Right ventricle myocardium superior (tissue), 1 donor: Measurements from ENCODE around the gene FAM20C. TPM values are rescaled to one million over a fixed set of nuclear protein-coding genes. Genes with fewer than 3 reads are reported as not detected.

ENCODE experiments used
- ATAC-seq: fragments of 200-7000 bp; cut with Tn5 transposase; one replicate; pipeline ENCODE4 v1.9.1; 2020; ENCODE audit warnings: mild to moderate bottlenecking; ENCODE audit not compliant: poor library complexity
- DNase-seq: peaks from one replicate; pipeline ENCODE4 v3.0.0-alpha.2; 2020
- intact Hi-C: fragments of 100-400 bp; cut with DNase I; formaldehyde crosslinking; loops from one replicate; pipeline ENCODE4 v1.11.2; 2022
- total RNA-seq: library from RNA; stranded (reverse); fragmentation: NEBNext Ultra II Directional; extraction: Animal tissue kit (Norgen Biotek cat#: 25700); gene quantifications from one replicate; pipeline ENCODE4 v1.2.1, GENCODE V29; 2021
- donor health status: DM: no; HTN: yes; CAD: no; lungs with severe emphysema.

The FAM20C gene
- total RNA-seq, 1 donor from 2014 or later: 23.4 TPM

DNA sequence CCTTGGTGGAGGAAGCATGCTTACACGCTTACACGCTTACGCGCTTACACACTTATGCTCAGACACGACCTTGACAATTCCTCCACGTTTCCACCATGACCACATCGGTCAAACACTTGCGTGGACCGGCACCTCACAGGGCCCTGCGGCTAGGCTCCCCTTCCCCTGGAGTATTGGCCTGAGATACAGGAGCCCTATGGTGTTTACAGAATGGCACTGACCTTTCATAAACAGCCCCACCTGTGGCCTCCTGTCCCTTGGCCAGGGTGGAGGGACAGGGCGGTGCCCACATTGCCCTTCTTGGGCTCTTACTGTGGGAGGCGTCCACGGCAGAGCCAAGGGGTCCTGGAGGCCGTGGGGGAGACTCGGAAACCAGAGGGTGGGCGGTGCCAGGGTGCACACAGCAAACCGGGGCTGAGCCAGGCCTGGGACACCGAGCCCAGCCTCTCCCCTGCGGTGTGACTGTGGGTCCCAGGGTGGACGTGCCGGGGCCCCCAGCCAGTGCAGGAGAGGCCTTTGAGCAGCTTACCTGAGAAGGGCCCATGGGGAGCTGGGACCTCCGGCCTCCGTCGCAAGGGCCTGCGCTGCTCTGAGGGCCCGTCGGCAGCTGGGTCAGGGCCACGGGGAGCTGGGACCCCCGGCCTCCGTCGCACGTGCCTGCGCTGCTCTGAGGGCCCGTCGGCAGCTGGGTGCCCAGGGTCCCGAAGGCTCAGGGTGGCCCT is 53.4 kb downstream of the FAM20C start:
- no peak for ATAC-seq
- DNase-seq: no peak
- intact Hi-C loops: no loop called here

DNA sequence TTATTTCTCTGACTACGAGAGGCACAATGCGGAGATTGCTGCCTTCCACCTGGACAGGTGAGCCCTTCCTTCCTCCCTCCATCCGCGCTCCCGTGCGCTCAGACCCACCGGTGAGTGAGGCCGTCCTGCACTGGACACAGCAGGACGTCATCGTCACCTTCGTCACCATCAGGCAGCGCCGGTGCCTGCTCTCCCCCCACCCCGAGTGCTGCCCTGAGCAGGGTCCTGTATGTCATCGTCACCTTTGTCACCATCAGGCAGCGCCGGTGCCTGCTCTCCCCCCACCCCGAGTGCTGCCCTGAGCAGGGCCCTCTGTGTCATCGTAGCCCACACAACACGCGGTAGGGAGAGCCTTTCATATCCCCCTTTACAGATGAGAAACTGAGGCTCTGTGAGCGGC is 54.1 kb downstream of the FAM20C start:
- DNase-seq (no peak), ATAC-seq (no peak)
- intact Hi-C loops: no loop called here

DNA sequence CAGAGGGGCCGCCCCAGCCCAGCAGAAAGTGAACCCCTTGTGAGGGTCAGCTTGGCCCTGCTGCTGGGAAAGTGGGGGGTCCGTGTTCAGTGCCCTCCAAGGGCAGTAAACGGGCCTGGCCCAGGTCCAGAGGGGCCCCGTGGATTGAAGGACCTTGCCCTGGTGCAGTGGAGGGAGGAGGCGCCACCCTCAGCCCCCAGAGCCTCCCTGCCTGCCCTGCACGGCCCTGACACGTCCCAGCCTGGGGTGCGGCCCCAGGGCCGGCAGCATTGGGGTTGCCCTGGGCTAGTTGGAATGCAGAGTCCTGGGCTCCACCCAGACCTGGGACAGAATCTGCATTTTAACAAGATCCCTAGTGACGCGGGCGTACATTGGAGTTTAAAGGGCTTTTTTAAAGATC is 54.8 kb downstream of the FAM20C start:
- intact Hi-C loops: no loop called here
- DNase-seq: no peak

DNA sequence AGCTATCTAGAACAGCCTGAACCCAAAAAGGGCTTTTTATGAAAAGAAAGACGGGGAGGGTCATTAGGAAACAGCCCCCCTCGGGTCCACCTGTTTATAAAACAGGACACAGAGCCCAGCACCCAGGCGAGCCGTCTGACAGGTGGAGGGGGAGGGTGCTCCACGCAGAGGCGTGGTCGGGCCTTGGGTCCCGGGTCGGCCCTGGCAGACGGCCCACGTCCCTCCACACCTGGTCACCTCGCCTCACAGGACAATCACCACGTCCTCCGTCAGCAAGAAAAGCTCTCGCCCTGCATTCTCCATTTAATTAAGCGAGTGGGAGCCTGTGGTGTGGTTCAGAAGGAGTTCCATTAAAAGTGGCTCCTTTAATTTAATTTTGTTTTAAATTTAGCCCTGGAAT is 55.3 kb downstream of the FAM20C start:
- no peak for DNase-seq
- ATAC-seq: no peak
- intact Hi-C loops: no loop called here

More for the DNA sequence above, 54.8 kb downstream of the FAM20C start:
- no peak for ATAC-seq

DNA sequence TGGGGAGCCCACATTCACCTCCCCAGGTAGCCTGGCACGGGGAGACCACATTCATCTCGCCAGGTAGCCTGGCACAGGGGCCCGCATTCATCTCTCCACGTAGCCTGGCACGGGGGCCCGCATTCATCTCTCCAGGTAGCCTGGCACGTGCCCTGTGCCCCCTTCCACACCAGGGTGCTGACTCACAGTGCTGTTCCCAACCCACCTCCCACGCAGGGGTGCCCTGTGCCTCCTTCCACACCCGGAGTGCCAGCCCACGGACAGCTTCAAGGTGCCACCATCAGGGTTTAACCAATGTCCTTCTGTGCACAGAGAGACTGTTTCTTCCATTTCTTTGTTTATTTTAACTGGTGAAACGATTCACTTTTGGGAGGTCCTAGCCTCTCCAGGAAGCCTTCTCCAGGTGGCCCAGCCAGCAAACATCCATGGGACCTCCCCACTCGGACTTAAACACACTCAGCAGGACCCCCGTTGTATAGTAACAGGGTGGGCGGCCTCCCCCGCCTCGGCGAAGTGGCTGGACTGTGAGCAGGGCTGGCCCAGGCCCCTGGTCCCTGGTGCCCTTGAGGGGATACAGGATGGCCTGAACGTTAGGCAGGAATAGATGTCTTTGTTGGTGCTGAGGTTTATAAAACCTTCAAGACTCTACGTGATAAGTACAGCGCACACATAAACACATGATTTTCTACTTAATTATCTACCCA is 56.5 kb downstream of the FAM20C start:
- ATAC-seq (no peak), DNase-seq (no peak)
- intact Hi-C loops: no loop called here

DNA sequence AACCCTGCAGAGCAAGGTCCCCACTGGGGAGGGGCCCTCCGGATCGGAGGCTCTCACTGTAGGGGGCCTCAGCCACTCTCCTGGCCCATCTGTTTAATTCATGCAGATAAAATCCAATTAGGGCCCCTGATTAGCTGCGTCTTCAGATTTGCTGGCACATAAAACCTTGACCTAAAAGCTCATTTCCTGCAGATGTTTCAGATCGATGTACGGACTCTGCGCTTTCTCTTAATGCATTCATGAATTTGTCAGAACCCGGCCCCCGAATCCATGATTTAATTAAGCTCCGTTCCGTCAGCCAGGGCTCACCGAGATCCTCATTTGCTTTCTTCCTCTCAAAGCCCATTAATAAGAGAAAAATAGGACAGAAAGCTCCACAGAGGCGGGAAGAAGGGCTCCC is 57.6 kb downstream of the FAM20C start:
- DNase-seq: no peak
- no peak for ATAC-seq
- intact Hi-C loops: no loop called here

DNA sequence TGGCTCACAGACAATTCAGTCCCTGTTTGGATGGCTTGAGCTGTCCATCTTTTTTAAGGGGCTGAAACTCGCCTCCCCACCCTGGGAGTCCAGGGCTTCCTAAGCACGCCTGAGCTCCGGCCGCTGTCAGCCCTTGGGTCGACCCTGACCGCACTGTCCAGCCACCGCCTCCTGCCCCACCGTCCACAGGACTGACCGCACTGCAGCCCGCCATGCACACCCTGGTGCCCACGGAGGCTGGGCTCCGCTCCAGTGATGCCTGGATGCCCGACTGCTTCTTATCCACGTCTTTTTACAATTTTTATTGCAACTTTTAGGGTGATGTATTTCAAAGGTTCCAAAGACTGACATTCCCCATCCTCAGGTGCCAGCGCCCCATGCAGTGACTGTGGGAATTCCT is 58.2 kb downstream of the FAM20C start:
- DNase-seq (no peak), ATAC-seq (no peak)
- intact Hi-C loops: no loop called here

DNA sequence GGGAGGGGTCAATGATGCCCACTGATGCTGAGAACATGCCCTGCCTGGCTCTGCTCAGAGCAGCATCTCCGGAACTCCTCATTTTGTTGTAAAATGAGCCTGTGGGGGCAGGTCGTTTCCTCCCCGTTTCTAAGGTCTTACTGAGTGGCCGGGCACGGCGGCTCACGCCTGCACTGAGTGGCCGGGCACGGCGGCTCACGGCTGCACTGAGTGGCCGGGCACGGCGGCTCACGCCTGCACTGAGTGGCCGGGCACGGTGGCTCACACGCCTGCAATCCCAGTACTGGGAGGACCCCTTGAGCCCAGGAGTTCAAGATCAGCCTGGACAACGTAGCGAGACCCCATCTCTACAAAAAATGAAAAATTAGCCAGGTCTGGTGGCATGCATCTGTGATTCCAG is 58.6 kb downstream of the FAM20C start:
- ATAC-seq (no peak), DNase-seq (no peak)
- intact Hi-C loops: no loop called here

DNA sequence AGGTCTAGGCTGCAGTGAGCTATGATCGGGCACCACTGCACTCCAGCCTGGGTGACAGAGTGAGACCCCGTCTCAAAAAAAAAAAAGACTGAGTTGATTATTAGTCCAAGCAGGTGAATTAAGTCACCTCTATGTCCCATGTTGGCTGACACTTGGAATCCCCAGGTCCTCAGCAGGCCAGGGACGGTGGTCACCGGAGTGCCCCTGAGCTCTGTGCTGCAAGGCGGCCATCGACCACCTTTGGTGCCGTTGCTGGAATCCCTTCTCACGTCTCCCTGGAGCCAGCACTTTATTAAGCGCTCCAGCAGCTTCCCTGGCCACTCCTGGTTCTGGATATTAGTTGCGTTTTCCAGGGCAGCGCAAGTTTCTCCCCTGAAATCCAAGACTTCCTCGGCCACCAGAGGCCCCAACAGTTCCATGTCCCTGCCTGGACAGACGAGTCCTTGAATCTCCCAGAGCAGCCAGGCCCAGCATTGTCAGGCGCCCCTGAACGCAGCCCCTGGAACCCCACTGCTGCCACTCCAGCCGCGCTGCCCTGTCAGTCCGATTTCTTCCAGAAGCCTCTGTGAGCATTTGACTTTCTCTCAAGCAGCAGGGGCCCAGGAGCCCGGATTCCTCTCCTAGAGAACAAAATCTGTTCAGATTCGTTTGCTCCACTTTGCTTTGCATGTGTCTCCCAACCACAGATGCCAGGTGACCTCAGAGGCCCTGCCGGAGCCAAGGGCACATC is 59.2 kb downstream of the FAM20C start:
- DNase-seq: no peak
- no peak for ATAC-seq
- intact Hi-C loops: no loop called here

DNA sequence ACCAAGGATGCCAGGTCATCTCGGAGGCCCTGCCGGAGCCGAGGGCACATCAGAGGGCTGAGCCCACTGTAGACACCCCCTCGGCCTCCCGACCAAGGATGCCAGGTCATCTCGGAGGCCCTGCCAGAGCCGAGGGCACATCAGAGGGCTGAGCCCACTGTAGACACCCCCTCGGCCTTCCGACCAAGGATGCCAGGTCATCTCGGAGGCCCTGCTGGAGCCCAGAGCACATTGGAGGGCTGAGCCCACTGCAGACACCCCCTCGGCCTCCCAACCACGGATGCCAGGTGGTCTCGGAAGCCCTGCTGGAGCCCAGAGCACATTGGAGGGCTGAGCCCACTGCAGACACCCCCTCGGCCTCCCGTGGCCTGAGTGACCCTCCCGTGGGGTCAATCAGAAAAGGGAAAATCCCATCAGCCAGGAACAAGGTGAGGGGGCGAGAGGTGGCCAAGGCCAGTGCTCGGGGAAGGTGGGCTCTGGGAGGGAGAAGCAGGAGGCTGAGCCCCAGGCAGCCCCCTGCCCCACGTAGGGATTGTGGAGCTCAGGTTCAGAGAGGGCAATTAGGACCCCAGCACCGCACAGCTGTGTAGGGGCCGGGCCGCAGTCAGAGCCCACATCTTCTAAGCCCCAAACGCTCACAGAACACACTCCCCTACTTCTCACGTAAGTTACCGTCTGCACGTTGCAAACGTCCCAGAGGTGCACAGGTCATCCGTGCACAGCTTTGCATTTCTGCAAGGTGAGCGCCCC is 60.0 kb downstream of the FAM20C start:
- no peak for DNase-seq

DNA sequence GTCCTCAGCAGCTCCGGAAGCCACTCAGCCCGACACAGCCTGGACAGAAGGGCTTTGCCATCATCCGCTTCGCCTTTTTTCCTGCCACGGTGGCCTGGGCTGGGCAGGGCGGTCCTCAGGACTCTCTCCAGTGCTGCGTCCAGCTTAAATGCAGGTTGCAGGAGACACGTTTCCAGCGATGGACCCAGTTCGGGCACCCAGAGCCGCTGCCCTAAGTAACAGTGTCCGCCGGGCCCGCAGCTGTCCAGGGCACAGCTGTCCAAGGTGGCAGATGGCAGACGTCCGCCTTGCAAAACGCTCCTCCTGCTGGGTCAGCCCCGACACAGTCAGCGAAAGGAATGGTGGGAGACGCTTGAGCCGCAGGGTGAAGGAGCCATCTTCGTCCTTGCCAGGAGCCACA is 60.6 kb downstream of the FAM20C start:
- intact Hi-C loops: no loop called here
- DNase-seq: no peak
- ATAC-seq: no peak

More for the DNA sequence above, 60.0 kb downstream of the FAM20C start:
- no peak for ATAC-seq
- intact Hi-C loops: no loop called here

DNA sequence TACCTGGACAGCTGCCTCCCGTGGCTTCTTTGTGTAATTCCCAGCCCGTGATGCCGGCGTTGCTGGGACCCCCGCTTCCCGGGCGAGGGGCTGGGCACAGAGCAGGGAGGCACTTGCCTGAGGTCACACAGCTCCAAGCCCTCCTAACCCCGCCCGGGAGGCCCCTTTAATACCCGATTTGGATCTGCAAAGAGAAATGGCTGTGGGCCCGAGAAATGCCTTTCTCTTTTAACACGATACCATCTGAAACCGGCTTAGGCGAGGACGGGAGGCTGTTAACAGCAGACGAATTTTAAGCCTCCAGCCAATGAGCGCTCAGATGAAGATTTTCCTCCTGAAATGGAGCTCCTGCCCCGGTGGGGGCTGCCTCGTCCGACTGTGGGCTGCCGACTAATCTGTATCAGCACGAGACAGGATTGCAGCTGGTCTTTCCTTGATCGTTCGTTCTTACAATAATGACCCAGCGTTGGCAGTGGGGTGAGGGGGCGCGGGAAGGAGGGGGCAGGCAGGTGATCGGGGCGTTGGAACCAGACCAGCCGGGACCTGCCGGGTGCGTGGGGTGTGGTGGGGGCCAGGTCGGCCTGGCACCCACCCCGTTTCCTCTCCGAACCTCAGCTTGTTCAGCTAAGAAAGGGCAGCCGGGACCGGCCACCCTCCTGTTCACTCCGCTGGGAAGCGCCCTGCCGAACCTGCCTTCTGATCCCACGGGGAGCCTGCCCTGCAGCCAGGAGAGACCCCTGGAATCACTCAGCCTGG is 61.4 kb downstream of the FAM20C start:
- peak; percentile 19 for DNase-seq
- ATAC-seq: no peak
- intact Hi-C loops: no loop called here

DNA sequence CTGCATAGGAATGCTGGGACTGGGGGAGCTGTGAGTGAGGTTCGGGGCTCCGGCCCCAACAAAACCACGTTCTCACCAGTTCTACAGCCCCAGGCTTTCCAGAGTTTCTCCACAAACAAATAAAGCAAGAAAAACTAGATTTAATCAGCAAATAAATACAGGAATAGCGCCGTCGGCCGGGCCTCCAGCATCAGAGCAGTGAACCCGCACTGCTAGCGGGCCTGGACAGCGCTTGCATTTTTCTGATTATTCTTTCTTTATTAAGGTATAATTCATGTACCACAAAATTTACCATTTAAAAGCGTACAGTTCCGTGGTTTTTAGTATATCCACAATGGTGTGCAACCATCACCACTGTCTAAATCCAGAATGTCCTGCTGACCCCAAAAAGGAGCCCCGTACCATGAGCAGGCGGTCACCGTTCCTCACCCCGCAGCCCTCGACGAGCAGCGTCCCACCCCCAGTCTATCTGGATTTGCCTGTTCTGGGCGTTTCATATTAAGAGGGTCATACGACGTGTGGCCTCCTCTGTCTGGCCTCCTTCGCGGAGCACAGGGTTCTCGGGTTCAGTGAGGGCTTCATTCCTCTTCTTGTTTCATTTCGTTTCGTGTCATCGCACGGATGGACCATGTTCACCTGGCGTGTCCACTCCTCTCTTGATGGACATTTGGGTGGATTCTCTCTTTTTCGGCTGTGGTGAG is 62.1 kb downstream of the FAM20C start:
- ATAC-seq (no peak), DNase-seq (peak; percentile 31)
- intact Hi-C loops: no loop called here

DNA sequence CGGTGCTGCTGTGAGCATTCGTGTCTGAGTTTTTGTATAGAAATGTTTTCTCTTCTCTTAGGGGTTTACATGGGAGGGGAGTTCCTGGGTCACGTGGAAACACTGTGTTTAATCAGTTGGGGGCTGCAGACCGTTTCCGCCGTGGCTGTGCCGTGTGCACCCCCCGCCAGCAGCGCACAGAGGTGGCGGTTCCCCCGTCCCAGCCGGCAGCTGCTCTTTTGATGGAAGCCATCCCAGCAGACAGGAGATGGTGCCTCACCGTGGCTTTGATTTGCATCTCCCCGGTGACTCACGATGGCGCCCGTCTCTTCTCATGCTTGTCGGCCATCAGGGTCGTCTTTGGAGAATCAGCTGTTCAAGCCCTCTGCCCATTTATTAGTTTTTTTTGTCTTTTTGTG is 62.7 kb downstream of the FAM20C start:
- DNase-seq: peak; percentile 29
- intact Hi-C loops: no loop called here
- no peak for ATAC-seq

DNA sequence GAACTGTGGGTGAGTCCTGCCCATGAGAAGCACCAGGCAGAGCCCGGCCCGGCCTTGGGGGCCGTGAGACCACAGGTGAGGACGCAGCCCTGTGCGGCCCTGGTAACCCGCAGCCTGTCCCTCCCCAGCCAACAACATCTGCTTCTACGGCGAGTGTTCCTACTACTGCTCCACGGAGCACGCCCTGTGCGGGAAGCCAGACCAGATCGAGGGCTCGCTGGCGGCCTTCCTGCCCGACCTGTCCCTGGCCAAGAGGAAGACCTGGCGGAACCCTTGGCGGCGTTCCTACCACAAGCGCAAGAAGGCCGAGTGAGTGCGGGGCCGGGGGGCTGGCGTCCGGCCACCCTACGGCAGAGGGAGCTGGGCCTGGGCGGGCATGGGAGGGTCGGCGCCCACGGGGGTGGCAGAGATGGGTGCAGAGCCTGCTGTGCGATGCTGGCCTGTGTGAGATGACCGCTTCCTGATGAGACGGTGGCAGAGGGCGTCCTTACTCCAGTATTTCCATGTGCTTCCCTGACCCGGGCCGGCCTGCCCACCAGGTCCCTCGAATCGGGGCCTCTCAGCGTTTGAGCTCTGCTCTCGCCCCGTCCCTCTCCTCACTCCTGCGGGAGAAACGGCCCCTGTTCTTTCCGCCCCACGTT is 63.5 kb downstream of the FAM20C start:
- no peak for ATAC-seq
- DNase-seq: peak; percentile 42
- intact Hi-C loops: no loop called here

DNA sequence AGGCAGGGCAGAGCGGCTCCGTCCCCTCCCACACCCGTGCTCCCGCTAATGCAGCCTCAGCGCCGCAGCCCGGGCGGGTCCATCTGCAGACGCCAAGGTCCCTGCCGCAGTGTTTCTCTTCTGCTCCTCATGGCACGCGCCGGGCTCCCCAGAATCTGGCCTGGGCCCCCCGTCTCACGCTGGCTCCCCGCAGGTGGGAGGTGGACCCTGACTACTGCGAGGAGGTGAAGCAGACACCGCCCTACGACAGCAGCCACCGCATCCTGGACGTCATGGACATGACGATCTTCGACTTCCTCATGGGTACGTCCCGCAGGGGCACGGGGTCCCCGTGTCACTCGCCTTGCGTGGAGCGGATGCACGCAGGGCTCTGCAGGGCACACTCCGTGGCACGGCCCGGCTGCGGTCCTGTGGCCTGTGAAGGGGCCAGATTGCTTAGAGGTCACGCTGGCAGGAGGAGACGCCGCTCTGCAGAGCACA is 64.1 kb downstream of the FAM20C start:
- intact Hi-C loops: no loop called here
- DNase-seq (peak; percentile 37), ATAC-seq (no peak)

DNA sequence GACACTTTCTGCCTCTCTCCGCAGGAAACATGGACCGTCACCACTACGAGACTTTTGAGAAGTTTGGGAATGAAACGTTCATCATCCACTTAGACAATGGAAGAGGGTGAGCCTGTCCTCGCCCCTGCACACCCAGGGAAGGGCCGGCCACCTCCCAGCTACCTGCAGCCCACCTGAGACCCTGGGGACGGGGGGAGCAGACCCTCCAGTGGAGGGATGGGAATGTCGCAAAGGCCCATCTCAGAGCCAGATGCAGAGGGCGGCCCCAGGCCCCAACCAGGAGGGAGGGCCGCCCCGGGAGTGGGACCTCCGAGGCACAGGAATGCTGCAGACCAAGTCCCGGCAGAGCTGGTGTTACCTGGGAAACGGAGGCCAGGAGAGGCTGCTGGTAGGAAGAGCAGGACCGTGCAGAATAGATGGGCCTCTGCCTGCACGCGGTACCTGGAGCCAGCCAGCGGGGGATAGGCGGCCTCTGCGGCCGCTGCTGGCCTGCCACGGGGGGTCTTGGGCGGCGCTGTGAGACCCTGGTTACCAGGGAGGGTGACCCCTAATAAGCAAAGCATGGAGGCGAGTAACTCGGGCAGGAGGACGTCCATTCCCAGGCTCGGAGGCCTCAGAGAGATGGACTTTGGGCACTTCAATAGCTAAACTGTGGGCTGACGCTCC is 64.7 kb downstream of the FAM20C start:
- DNase-seq (no peak), ATAC-seq (no peak)
- intact Hi-C loops: no loop called here
